Measurements from ENCODE around the gene UBE3A. TPM values are rescaled to one million over a fixed set of nuclear protein-coding genes. Genes with fewer than 3 reads are reported as not detected.

UBE3A gene
- total RNA-seq, 1 experiment from 2014 or later = 104 TPM

GRCh38 chr15:25437777-25438600 is 835 bp downstream of the UBE3A start:
- ChIA-PET POLR2A (no interaction called here), RAD21 (ENCODE audit: low non-redundant PET in 1 of 2, low total read pairs in 2 of 2, uncharacterized antibody in 2 of 2, unreplicated experiment in 2 of 2) (no interaction called here), CTCF (no interaction called here)
- H3K79me2 ChIP-seq (ENCODE audit: insufficient read depth, low read length) = peaks cover 58% of the 10 kb centered on the region
- H3K9ac ChIP-seq (ENCODE audit: low read length) = peak overlapping the region; percentile 95
- no peak overlapping the region for H2AFZ ChIP-seq (ENCODE audit: low read depth, low read length, poor library complexity, severe bottlenecking)
- no peaks in the 10 kb centered on the region for H3K9me3 ChIP-seq (ENCODE audit: control insufficient read depth in 1 of 2, insufficient read depth in 1 of 2, low read depth in 1 of 2, low read length in 2 of 2)
- H3K4me3 ChIP-seq (replicated peaks in 1 of 2; ENCODE audit: low read depth in 1 of 2, low read length in 2 of 2) = peak overlapping the region; percentile 67 to 84
- no peaks in the 10 kb centered on the region for H3K36me3 ChIP-seq (ENCODE audit: control insufficient read depth in 1 of 2, insufficient read depth in 2 of 2, low read length in 2 of 2)
- peak overlapping the region; percentile 99 for H3K27ac ChIP-seq (ENCODE audit: low read depth, low read length)
- peak; percentile 3 for DNase-seq (ENCODE audit: low read depth, low spot score)
- no peaks in the 10 kb centered on the region for H3K9me2 ChIP-seq (ENCODE audit: insufficient read depth)
- intact Hi-C loops (cut with micrococcal nuclease) = loop anchor here (5.0 to 10.0 kb wide), 2 partner anchors 91 to 1793 kb away; partner anchors contain the start of gene MAGEL2
- TF ChIP-seq RAD21 (IDR thresholded peaks at IDR 0.05; ENCODE audit: low read depth) (no peak), JUND (IDR thresholded peaks at IDR 0.05) (no peak), EGR1 (IDR thresholded peaks at IDR 0.05; ENCODE audit: low read depth) (peak; percentile 28; the same call in 1 of the 2 replicates), ATF3 (IDR thresholded peaks at IDR 0.05) (no peak), ZBTB33 (IDR thresholded peaks at IDR 0.05; ENCODE audit: extremely low read depth, insufficient replicate concordance, low read length) (no peak), ZFX (IDR thresholded peaks at IDR 0.05) (peak; percentile 93), POLR2AphosphoS5 (IDR thresholded peaks at IDR 0.05; ENCODE audit: low read depth, low read length) (no peak), YY1 (IDR thresholded peaks at IDR 0.05; ENCODE audit: extremely low read depth, insufficient replicate concordance, low read depth, low read length) (no peak)
- H3K4me2 ChIP-seq (ENCODE audit: low read length) = peak overlapping the region; percentile 86
- H3K27me3 ChIP-seq (ENCODE audit: insufficient read depth, low read length) = no peaks in the 10 kb centered on the region
- no TSS peak for BruUV-seq (replicated peaks)
- ATAC-seq = peak; percentile 59
- peaks cover 24% of the 10 kb centered on the region for H4K20me1 ChIP-seq (ENCODE audit: insufficient read depth)
- peaks cover 9 to 19% of the 10 kb centered on the region in 2 experiments for H3K4me1 ChIP-seq (ENCODE audit: control insufficient read depth in 1 of 2, insufficient read depth in 2 of 2, low read length in 2 of 2)
